ENCODE measurements around the gene RDH12.

The RDH12 gene

DNA sequence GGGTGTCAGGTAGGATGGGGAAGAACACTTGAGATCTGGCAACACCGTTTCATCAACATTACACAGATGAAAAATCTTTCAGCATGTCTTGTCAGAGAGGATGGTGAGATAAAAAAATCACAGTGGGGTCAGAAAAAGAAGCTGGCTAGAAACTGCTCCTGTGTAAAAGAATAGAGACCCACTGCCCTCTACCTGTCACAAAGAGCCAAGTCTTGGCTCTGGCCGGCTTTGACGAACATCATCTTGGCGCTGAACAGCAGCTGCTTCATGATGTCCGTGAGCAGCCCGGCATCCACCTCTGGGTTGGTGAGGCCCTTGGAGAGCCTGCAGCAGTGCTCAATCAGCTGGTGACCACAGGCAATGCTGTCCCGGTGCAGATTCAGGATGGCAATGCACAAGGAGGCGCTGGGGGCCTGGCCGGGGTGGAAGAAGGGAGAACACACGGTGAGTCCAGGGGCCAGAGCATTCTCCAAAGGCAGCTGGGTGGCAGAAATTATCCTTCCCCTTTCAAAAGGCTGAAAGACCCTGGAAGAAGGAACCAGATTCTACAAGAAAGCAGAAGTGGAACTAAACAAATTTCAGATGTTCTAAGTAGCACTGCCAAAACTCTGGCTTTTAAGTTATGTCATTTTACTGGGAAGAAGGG is 64.5 kb downstream of the RDH12 start:
- H3K79me2 ChIP-seq (ENCODE audit: insufficient read depth, low read length), result no peaks in the 10 kb centered on the region
- peaks cover 75% of the 10 kb centered on the region for H3K36me3 ChIP-seq (ENCODE audit: insufficient read depth, low read length)
- no peaks in the 10 kb centered on the region for H3K27me3 ChIP-seq (ENCODE audit: insufficient read depth, low read length)
- H3K9ac ChIP-seq (ENCODE audit: low read length), result no peak overlapping the region
- H3K9me3 ChIP-seq (ENCODE audit: low read length), result no peaks in the 10 kb centered on the region
- H3K4me2 ChIP-seq (ENCODE audit: low read length), result no peak overlapping the region
- H3K4me3 ChIP-seq (ENCODE audit: low read depth, low read length, poor library complexity, severe bottlenecking), result no peak overlapping the region
- H3K27ac ChIP-seq (ENCODE audit: low read depth, low read length, poor library complexity, severe bottlenecking), result no peak overlapping the region
- no peaks in the 10 kb centered on the region for H4K20me1 ChIP-seq (ENCODE audit: insufficient read depth, low read length)
- H3K9me2 ChIP-seq (ENCODE audit: low read depth, low read length), result no peaks in the 10 kb centered on the region
- H3F3A ChIP-seq (ENCODE audit: insufficient read depth, low read length), result no peaks in the 10 kb centered on the region
- no peaks in the 10 kb centered on the region for H3K4me1 ChIP-seq (ENCODE audit: insufficient read depth, low read length, severe bottlenecking)
- no peak overlapping the region for H2AFZ ChIP-seq (ENCODE audit: low read length)
- no peak for TF ChIP-seq EZH2 (IDR thresholded peaks at IDR 0.05; ENCODE audit: borderline replicate concordance, low read length)
- TF ChIP-seq, protein P1, sequence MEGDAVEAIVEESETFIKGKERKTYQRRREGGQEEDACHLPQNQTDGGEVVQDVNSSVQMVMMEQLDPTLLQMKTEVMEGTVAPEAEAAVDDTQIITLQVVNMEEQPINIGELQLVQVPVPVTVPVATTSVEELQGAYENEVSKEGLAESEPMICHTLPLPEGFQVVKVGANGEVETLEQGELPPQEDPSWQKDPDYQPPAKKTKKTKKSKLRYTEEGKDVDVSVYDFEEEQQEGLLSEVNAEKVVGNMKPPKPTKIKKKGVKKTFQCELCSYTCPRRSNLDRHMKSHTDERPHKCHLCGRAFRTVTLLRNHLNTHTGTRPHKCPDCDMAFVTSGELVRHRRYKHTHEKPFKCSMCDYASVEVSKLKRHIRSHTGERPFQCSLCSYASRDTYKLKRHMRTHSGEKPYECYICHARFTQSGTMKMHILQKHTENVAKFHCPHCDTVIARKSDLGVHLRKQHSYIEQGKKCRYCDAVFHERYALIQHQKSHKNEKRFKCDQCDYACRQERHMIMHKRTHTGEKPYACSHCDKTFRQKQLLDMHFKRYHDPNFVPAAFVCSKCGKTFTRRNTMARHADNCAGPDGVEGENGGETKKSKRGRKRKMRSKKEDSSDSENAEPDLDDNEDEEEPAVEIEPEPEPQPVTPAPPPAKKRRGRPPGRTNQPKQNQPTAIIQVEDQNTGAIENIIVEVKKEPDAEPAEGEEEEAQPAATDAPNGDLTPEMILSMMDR (IDR thresholded peaks at IDR 0.05; ENCODE audit: low read length), result no peak

DNA sequence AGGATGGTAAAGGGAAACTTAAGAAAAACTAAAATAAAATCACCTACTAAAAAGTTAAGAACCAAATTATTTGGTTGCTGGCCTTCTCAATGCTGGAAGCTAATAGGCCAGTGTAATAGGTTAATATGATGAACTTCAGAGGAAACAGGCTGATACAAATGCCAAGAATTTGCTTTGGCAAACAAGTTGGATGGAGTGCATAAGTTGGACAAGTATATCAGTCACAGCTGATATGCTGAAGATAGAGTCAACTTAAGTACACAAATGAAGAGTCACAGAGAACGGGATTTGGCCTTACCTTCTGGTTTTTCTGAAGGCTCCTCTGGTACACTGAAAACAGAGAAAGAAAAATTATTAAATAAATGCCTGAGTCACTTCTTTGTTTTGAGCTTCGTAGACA is 66.5 kb downstream of the RDH12 start:
- no peaks in the 10 kb centered on the region for H3K27me3 ChIP-seq (ENCODE audit: insufficient read depth, low read length)
- H4K20me1 ChIP-seq (ENCODE audit: insufficient read depth, low read length), result no peaks in the 10 kb centered on the region
- TF ChIP-seq, protein P1 (IDR thresholded peaks at IDR 0.05; ENCODE audit: low read length), result no peak
- no peak for TF ChIP-seq EZH2 (IDR thresholded peaks at IDR 0.05; ENCODE audit: borderline replicate concordance, low read length)
- H3K9me2 ChIP-seq (ENCODE audit: low read depth, low read length), result no peaks in the 10 kb centered on the region
- H3K4me1 ChIP-seq (ENCODE audit: insufficient read depth, low read length, severe bottlenecking), result no peaks in the 10 kb centered on the region
- no peak overlapping the region for H2AFZ ChIP-seq (ENCODE audit: low read length)
- H3K9me3 ChIP-seq (ENCODE audit: low read length), result no peaks in the 10 kb centered on the region
- H3K36me3 ChIP-seq (ENCODE audit: insufficient read depth, low read length), result peaks cover 85% of the 10 kb centered on the region
- H3K4me2 ChIP-seq (ENCODE audit: low read length), result no peak overlapping the region
- no peak overlapping the region for H3K9ac ChIP-seq (ENCODE audit: low read length)
- no peak overlapping the region for H3K4me3 ChIP-seq (ENCODE audit: low read depth, low read length, poor library complexity, severe bottlenecking)
- H3K27ac ChIP-seq (ENCODE audit: low read depth, low read length, poor library complexity, severe bottlenecking), result no peak overlapping the region
- H3F3A ChIP-seq (ENCODE audit: insufficient read depth, low read length), result no peaks in the 10 kb centered on the region
- no peaks in the 10 kb centered on the region for H3K79me2 ChIP-seq (ENCODE audit: insufficient read depth, low read length)

DNA sequence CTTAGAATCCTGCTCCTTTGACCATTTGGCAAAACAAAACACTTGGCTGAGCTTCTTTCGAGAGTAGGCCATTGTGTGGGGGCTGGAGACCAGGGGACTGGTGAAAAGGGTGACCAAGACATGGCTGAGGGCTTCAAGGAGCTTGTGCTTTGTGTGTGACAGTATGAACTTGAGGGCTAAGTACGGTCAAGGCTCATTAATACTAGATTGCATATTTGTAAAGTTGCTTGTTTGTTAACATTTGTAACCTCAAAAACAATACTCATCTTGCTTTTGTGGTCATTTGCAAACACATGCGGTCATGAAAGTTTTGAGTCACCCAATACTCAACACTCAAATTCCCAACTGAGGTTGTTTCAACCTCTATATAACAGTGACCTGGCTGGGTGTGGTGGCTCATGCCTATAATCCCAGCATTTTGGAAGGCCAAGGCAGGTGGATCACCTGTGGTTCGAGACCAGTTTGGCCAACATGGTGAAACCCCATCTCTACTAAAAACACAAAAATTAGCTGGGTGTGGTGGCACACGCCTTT is 72.2 kb downstream of the RDH12 start:
- Histone ChIP-seq H3K27me3 (ENCODE audit: insufficient read depth, low read length) (no peaks in the 10 kb centered on the region), H3K4me1 (ENCODE audit: insufficient read depth, low read length, severe bottlenecking) (no peaks in the 10 kb centered on the region), H3K4me3 (ENCODE audit: low read depth, low read length, poor library complexity, severe bottlenecking) (no peak overlapping the region), H3K4me2 (ENCODE audit: low read length) (no peak overlapping the region), H2AFZ (ENCODE audit: low read length) (no peak overlapping the region), H3K9me2 (ENCODE audit: low read depth, low read length) (no peaks in the 10 kb centered on the region), H3K9me3 (ENCODE audit: low read length) (no peaks in the 10 kb centered on the region), H3K79me2 (ENCODE audit: insufficient read depth, low read length) (no peaks in the 10 kb centered on the region), H4K20me1 (ENCODE audit: insufficient read depth, low read length) (no peaks in the 10 kb centered on the region), H3K36me3 (ENCODE audit: insufficient read depth, low read length) (peaks cover 88% of the 10 kb centered on the region), H3F3A (ENCODE audit: insufficient read depth, low read length) (no peaks in the 10 kb centered on the region), H3K27ac (ENCODE audit: low read depth, low read length, poor library complexity, severe bottlenecking) (no peak overlapping the region), H3K9ac (ENCODE audit: low read length) (no peak overlapping the region)
- TF ChIP-seq EZH2 (IDR thresholded peaks at IDR 0.05; ENCODE audit: borderline replicate concordance, low read length), result no peak
- TF ChIP-seq, protein P1 (IDR thresholded peaks at IDR 0.05; ENCODE audit: low read length), result no peak

All from OCI-LY1 (cell line).